OCI-LY3 (cell line): ENCODE data around the gene DKK3.

Source experiments
- H2AFZ ChIP-seq: fragments of 200-600, 300-600 bp; shearing (Covaris generic); 2 replicates; pipeline ENCODE4 v1.6.0; 2014; ENCODE audit warnings: antibody characterized with exemption, low read depth, low read length
- H3K27ac ChIP-seq: fragments of 200-600, 300-600 bp; sonication (generic); 2 replicates; pipeline ENCODE4 v1.5.1; 2014; ENCODE audit warnings: mild to moderate bottlenecking, low read length, moderate library complexity, mixed read lengths
- H3K27me3 ChIP-seq: fragments of 200-600, 300-600 bp; sonication (generic); 2 replicates; pipeline ENCODE4 v1.6.1; 2014; ENCODE audit warnings: low read depth, low read length, mixed read lengths
- H3K36me3 ChIP-seq: fragments of 200-600, 300-600 bp; sonication (generic); replicated peaks from 2 replicates; pipeline ENCODE3; 2014; ENCODE audit warnings: low read depth, low read length, mixed read lengths
- H3K4me1 ChIP-seq: fragments of 300-600, 200-600 bp; sonication (generic); 2 replicates; pipeline ENCODE4 v1.6.1; 2014; ENCODE audit warnings: low read length, mixed read lengths
- H3K4me2 ChIP-seq: fragments of 200-600, 300-600 bp; sonication (generic); 2 replicates; pipeline ENCODE4 v1.6.1; 2014; ENCODE audit warnings: low read length, mixed read lengths
- H3K4me3 ChIP-seq: fragments of 300-600, 200-600 bp; sonication (generic); 2 replicates; pipeline ENCODE4 v1.5.1; 2014; ENCODE audit warnings: antibody characterized with exemption, mild to moderate bottlenecking, low read length, moderate library complexity
- H3K79me2 ChIP-seq: fragments of 300-600, 200-600 bp; shearing (Covaris generic); 2 replicates; pipeline ENCODE4 v1.6.1; 2014; ENCODE audit warnings: mild to moderate bottlenecking, low read length, mixed read lengths
- H3K9ac ChIP-seq: fragments of 300-600, 200-600 bp; shearing (Covaris generic); 2 replicates; pipeline ENCODE4 v1.6.0; 2014; ENCODE audit warnings: mild to moderate bottlenecking, low read length, moderate library complexity
- H3K9me3 ChIP-seq: fragments of 200-600, 300-600 bp; shearing (Covaris generic); 2 replicates; pipeline ENCODE4 v1.6.1; 2014; ENCODE audit warnings: low read length, mixed read lengths; ENCODE audit not compliant: insufficient read depth
- H4K20me1 ChIP-seq: fragments of 200-600, 300-600 bp; sonication (generic); 2 replicates; pipeline ENCODE4 v1.6.1; 2016; ENCODE audit warnings: low read length, mixed read lengths; ENCODE audit not compliant: insufficient read depth
- CTCF ChIP-seq: fragments of 200-600, 300-600 bp; sonication (generic); IDR thresholded peaks from 2 replicates; pipeline ENCODE4 v1.5.1; 2014; ENCODE audit warnings: antibody characterized with exemption, low read length, low read depth
- EZH2phosphoT487 ChIP-seq: fragments of 200-600 bp; shearing (Covaris generic); IDR thresholded peaks from 2 replicates; pipeline ENCODE4 v1.6.1; 2018; ENCODE audit warnings: antibody characterized with exemption, mixed run types, low read depth

DKK3 gene

GRCh38 chr11:11964774-11965150 is 43.7 kb downstream of the DKK3 start:
- no peak overlapping the region for H3K4me2 ChIP-seq
- no peaks in the 10 kb centered on the region for H3K27me3 ChIP-seq
- no peaks in the 10 kb centered on the region for H3K4me1 ChIP-seq
- H4K20me1 ChIP-seq, result no peaks in the 10 kb centered on the region
- H3K9ac ChIP-seq, result no peak overlapping the region
- H3K9me3 ChIP-seq, result no peaks in the 10 kb centered on the region
- H3K36me3 ChIP-seq, result no peaks in the 10 kb centered on the region
- TF ChIP-seq CTCF (no peak), EZH2phosphoT487 (no peak)
- H3K4me3 ChIP-seq, result no peak overlapping the region
- H2AFZ ChIP-seq, result no peak overlapping the region
- H3K79me2 ChIP-seq, result no peaks in the 10 kb centered on the region
- no peak overlapping the region for H3K27ac ChIP-seq

- Histone ChIP-seq H4K20me1 (no peaks in the 10 kb centered on the region), H3K4me1 (no peaks in the 10 kb centered on the region), H3K79me2 (no peaks in the 10 kb centered on the region), H3K4me3 (no peak overlapping the region), H3K36me3 (no peaks in the 10 kb centered on the region), H3K4me2 (no peak overlapping the region), H3K27ac (no peak overlapping the region), H3K27me3 (no peaks in the 10 kb centered on the region), H2AFZ (no peak overlapping the region), H3K9ac (no peak overlapping the region), H3K9me3 (no peaks in the 10 kb centered on the region)
- no peak for TF ChIP-seq EZH2phosphoT487
- no peak for TF ChIP-seq CTCF
Measured at GRCh38 chr11:11963842-11964773, 44.3 kb downstream of the DKK3 start.

- H2AFZ ChIP-seq, result no peak overlapping the region
- H3K27me3 ChIP-seq, result no peaks in the 10 kb centered on the region
- H3K36me3 ChIP-seq, result no peaks in the 10 kb centered on the region
- H3K4me3 ChIP-seq, result no peak overlapping the region
- H3K9me3 ChIP-seq, result no peaks in the 10 kb centered on the region
- no peaks in the 10 kb centered on the region for H4K20me1 ChIP-seq
- H3K4me2 ChIP-seq, result no peak overlapping the region
- no peaks in the 10 kb centered on the region for H3K4me1 ChIP-seq
- no peak overlapping the region for H3K9ac ChIP-seq
- TF ChIP-seq EZH2phosphoT487 (no peak), CTCF (no peak)
- no peaks in the 10 kb centered on the region for H3K79me2 ChIP-seq
- H3K27ac ChIP-seq, result no peak overlapping the region
Measured at GRCh38 chr11:11963067-11963466, 45.4 kb downstream of the DKK3 start.

- no peaks in the 10 kb centered on the region for H3K9me3 ChIP-seq
- no peaks in the 10 kb centered on the region for H3K79me2 ChIP-seq
- no peak for TF ChIP-seq CTCF
- no peak for TF ChIP-seq EZH2phosphoT487
- H3K4me1 ChIP-seq, result no peaks in the 10 kb centered on the region
- H3K9ac ChIP-seq, result no peak overlapping the region
- no peak overlapping the region for H3K4me2 ChIP-seq
- no peak overlapping the region for H3K27ac ChIP-seq
- H2AFZ ChIP-seq, result no peak overlapping the region
- H3K27me3 ChIP-seq, result no peaks in the 10 kb centered on the region
- no peak overlapping the region for H3K4me3 ChIP-seq
- peaks cover 3% of the 10 kb centered on the region for H3K36me3 ChIP-seq
- no peaks in the 10 kb centered on the region for H4K20me1 ChIP-seq
Measured at GRCh38 chr11:11961399-11962028, 46.9 kb downstream of the DKK3 start.
